A673 (cell line): ENCODE measurements around the gene ZNRF3.

Experiments used
- EZH2 ChIP-seq: fragments of 200-600 bp; sonication (generic); IDR thresholded peaks from 2 replicates; pipeline ENCODE4 v1.6.1; 2017; ENCODE audit warnings: borderline replicate concordance, low read depth, mild to moderate bottlenecking, mixed read lengths, antibody characterized with exemption, low read length; ENCODE audit not compliant: poor library complexity, severe bottlenecking
- TF ChIP-seq, protein P1 (sequence below): fragments of 300-800, 200-600 bp; sonication (generic); conservative IDR thresholded peaks from 2 replicates; pipeline ENCODE4 v1.5.1; 2017; ENCODE audit warnings: low read depth, mild to moderate bottlenecking, antibody characterized with exemption, low read length, moderate library complexity, mixed read lengths

DNA sequence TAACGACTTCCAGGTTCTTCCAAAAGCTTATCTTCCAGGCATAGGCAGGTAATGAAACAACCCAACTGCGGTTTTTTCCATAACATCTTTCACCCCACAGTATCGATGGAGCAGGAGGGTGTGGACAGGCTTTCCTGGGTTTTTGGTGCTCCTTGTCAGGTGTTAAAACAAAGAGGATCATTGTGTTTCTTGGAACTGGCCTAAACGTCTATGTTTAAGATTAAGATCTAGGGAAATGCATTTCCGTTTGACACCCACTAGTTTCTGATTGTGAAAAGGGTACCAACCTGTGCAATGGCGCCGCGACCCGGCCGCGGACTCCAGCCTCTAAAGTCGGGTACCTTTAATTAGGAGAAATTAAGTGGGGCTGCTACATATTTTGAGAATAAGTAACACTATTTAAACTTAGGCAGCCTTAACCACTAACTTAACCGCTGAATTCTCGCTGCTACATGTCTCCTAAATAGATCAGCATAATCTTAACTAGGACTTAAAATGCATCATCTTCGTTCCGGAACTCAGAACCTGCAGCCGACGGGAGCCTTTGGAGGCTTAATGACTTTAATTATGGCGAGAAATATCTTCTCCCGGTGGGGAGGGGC, 146.7 kb downstream of the ZNRF3 start:
- TF ChIP-seq EZH2 = no peak
- TF ChIP-seq, protein P1, sequence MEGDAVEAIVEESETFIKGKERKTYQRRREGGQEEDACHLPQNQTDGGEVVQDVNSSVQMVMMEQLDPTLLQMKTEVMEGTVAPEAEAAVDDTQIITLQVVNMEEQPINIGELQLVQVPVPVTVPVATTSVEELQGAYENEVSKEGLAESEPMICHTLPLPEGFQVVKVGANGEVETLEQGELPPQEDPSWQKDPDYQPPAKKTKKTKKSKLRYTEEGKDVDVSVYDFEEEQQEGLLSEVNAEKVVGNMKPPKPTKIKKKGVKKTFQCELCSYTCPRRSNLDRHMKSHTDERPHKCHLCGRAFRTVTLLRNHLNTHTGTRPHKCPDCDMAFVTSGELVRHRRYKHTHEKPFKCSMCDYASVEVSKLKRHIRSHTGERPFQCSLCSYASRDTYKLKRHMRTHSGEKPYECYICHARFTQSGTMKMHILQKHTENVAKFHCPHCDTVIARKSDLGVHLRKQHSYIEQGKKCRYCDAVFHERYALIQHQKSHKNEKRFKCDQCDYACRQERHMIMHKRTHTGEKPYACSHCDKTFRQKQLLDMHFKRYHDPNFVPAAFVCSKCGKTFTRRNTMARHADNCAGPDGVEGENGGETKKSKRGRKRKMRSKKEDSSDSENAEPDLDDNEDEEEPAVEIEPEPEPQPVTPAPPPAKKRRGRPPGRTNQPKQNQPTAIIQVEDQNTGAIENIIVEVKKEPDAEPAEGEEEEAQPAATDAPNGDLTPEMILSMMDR = no peak
